Muscle of leg (tissue), 11 donors: ENCODE data around the gene ACTRT3. TPM values are rescaled to one million over a fixed set of nuclear protein-coding genes. Genes with fewer than 3 reads are reported as not detected.

Source experiments
- DNase-seq: peaks from one replicate; pipeline ENCODE4 v3.0.0; 2013
- H3K27ac ChIP-seq: one replicate; pipeline ENCODE4 v1.5.1; 2013; ENCODE audit warnings: mild to moderate bottlenecking, low read length, control low read depth
- H3K27me3 ChIP-seq: one replicate; pipeline ENCODE4 v1.6.1; 2013; ENCODE audit warnings: low read length; ENCODE audit not compliant: control insufficient read depth, insufficient read depth
- H3K36me3 ChIP-seq: one replicate; pipeline ENCODE4 v1.6.1; 2013; ENCODE audit warnings: low read length; ENCODE audit not compliant: control insufficient read depth, insufficient read depth
- H3K4me1 ChIP-seq: one replicate; pipeline ENCODE4 v1.6.1; 2013; ENCODE audit warnings: low read length; ENCODE audit not compliant: control insufficient read depth, insufficient read depth
- H3K4me3 ChIP-seq: one replicate; pipeline ENCODE4 v1.5.1; 2013; ENCODE audit warnings: low read length, control low read depth
- H3K9me3 ChIP-seq: replicated peaks from 2 replicates; pipeline ENCODE4 v1.6.1; 2013; ENCODE audit warnings: low read depth, low read length; ENCODE audit not compliant: control insufficient read depth
- WGBS: methylation state at CpG from one replicate; pipeline ENCODE4 v1.1.5; 2013; ENCODE audit warnings: missing lambda C conversion rate; ENCODE audit not compliant: insufficient coverage; 5-methylcytosine and 5-hydroxymethylcytosine counted together
- polyA plus RNA-seq, 8 donors: library from polyadenylated mRNA; unstranded; fragments of 120-200 nt; gene quantifications; one replicate each; pipeline versions ENCODE4 v1.2.1 to v1.2.3, GENCODE V29; 2013; ENCODE audit warnings: inconsistent platforms in 1 of 8, low replicate concordance in 1 of 8; ENCODE audit not compliant: insufficient read length in 8 of 8, insufficient read depth in 1 of 8
- total RNA-seq: library from RNA; stranded (reverse); fragments of 120-200 nt; gene quantifications from one replicate; pipeline ENCODE4 v1.2.4, GENCODE V29; 2013

The ACTRT3 gene
- total and polyA plus RNA-seq, 9 donors: 2.0 to 4.1 (median 3.2) TPM

DNA sequence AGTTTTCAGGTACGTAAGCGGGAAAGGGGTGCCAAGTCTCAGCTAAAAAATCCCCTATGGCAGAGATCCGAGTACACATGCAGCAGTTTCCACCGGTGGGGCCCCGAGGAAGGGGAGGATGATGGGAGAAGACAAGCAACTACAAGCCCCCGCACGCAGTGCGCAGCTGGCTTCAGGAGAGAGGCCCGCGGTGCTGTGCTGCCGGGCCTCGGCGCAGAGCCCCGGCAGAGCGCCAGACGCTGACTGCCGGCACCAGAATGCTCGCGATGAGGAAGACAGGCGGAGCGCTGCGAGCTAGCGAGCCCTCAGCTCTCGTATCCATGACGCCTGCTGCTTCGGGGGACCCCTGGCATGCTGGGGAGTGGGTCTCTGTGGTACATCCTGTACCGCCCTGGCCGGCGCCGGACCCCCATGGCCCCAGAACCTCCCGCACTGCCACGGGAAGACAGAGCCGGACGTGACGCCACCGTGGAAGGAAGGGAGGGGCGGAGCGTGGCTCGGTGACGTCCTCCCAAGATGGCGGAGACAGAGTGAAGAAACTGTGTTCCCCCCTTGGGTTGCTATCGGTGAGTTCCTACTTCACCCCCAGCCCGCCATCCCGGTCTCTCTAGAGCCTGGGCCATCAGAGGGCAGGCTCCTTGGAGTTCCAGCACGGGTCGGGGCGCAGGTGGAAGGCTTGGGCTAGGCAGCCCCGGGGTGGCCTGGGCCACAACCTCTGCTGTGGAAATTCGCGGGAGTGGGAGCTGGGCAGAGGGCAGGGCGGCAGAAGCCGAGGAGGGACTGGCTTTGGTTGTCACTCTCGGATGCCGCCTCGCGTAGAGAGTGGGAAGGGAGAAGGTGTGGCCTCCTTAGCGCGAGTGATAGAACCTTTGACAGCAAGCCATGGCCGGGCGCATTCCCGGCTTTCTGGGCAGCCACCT lies 3.8 kb upstream of the ACTRT3 start, which contains the start of gene MYNN:
Gene MYNN, plus strand, starts transcription at position 500 of the 920 bp plus-strand sequence. CDS start 900 bp downstream, outside the sequence.
- Histone ChIP-seq H3K4me3 (peak within 1 kb of the TSS; percentile 96), H3K9me3 (no peaks in the 10 kb centered on the region), H3K4me1 (peaks cover 5% of the 10 kb centered on the region), H3K27me3 (no peaks in the 10 kb centered on the region), H3K36me3 (peaks cover 14% of the 10 kb centered on the region), H3K27ac (peak within 1 kb of the TSS; percentile 99)
- DNase-seq: peak; percentile 97
- WGBS: 0% methylated on average over 42 of the region's 61 CpGs

DNA sequence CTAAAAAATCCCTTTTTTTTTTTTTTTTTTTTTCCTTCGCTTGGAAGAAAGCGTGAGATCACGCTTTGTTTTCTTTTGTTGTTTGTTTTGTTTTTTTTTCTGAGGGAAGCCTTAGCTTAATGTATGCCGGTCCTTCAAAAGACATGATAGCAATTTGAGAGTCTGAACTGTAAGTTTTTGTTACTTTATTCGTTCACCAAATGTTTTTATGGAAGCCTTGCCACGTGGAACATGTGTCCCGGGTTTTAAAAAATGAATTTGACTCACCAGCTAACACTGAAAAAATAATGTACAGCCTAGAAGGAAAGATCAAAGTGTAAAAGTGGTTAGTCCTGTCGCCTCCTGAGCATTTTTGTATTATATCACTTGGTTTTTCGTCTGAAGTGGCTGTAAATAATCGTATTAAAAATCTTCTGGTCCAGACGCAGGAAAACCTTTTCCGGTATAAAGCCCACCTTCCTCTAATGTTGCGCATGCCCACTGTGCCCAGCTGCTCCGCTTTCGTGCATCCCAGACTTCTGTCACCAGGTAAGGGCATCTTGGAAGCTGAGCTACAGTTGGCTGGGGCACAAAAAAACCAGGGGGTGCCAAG lies 3.0 kb upstream of the ACTRT3 start:
- H3K36me3 ChIP-seq: peaks cover 11% of the 10 kb centered on the region
- WGBS: 0% methylated on average over 3 of the region's 15 CpGs

DNA sequence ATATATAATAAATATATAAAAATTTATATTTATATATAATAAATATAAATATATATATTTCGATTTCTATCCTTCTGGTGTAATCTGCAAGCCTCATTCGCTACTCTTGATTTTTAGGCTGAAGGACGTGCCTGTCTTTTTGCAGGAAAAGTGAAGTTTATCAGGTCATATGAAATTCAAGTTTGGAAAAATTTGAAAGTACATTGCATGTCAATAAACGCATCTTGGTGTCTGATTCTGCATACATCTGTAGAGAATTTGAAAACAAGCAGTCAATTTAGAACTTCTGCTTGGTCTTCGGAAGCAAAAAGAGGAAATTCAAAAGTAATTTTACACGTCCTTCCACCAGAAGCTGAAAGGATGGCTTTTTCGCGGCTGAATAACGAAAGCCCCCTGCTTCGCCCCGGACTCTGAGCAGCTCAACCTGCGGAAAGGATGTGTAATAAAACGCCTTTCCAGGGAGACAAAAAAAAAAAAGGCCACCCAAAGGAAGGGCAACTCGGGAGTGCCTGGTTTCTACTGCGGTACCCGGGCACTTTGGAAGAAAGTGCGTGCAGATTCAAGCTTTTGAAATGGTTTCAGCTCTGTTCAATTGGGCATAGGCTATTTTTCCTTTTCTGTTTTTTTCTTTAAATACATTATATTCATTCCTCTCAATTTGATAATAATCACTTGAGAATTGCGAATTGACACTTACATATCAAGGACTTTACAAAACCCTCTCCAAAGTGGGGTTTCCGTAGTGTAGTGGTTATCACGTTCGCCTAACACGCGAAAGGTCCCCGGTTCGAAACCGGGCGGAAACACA lies 2.3 kb upstream of the ACTRT3 start:
- Histone ChIP-seq H3K4me3 (peak overlapping the region; percentile 96), H3K4me1 (peaks cover 5% of the 10 kb centered on the region), H3K9me3 (no peaks in the 10 kb centered on the region), H3K36me3 (peaks cover 8% of the 10 kb centered on the region), H3K27ac (peak overlapping the region; percentile 99), H3K27me3 (no peaks in the 10 kb centered on the region)
- DNase-seq: peak; percentile 94
- WGBS: 0% methylated on average over 9 of the region's 27 CpGs

More for the DNA sequence above, 3.0 kb upstream of the ACTRT3 start:
- peak; percentile 94 for DNase-seq
- Histone ChIP-seq H3K4me3 (peak overlapping the region; percentile 96), H3K27me3 (no peaks in the 10 kb centered on the region), H3K27ac (peak overlapping the region; percentile 99), H3K9me3 (no peaks in the 10 kb centered on the region), H3K4me1 (peaks cover 5% of the 10 kb centered on the region)

- H3K27me3 ChIP-seq: no peaks in the 10 kb centered on the region
- H3K4me1 ChIP-seq: peaks cover 9% of the 10 kb centered on the region
- 1% methylated on average over 20 of the region's 42 CpGs for WGBS
- peak within 1 kb of the TSS; percentile 93 for H3K4me3 ChIP-seq
- H3K9me3 ChIP-seq: peaks cover 2% of the 10 kb centered on the region
- peak; percentile 99 for DNase-seq
- H3K36me3 ChIP-seq: no peaks in the 10 kb centered on the region
- peak within 1 kb of the TSS; percentile 98 for H3K27ac ChIP-seq
Observed at GRCh38 chr3:169764882-169765612, 4.3 kb downstream of the ACTRT3 start, which contains the start of gene TERC. TERC (minus strand) TSS chr3:169765060.

GRCh38 chr3:169764312-169764881 lies 5.0 kb downstream of the ACTRT3 start:
- WGBS: 0% methylated on average over 39 of the region's 46 CpGs

GRCh38 chr3:169760479-169760878 lies 8.9 kb downstream of the ACTRT3 start:
- DNase-seq: no peak
- Histone ChIP-seq H3K27ac (no peak overlapping the region), H3K27me3 (no peaks in the 10 kb centered on the region), H3K9me3 (peaks cover 2% of the 10 kb centered on the region), H3K4me1 (peaks cover 9% of the 10 kb centered on the region), H3K4me3 (no peak overlapping the region), H3K36me3 (no peaks in the 10 kb centered on the region)
- WGBS: 55% methylated on average over 2 of the region's 4 CpGs

More at GRCh38 chr3:169764312-169764881, 5.0 kb downstream of the ACTRT3 start:
- Histone ChIP-seq H3K27me3 (no peaks in the 10 kb centered on the region), H3K9me3 (peaks cover 2% of the 10 kb centered on the region), H3K36me3 (no peaks in the 10 kb centered on the region), H3K4me1 (peaks cover 9% of the 10 kb centered on the region), H3K27ac (peak overlapping the region; percentile 98), H3K4me3 (peak overlapping the region; percentile 93)
- peak; percentile 80 for DNase-seq

- no peak for DNase-seq
- Histone ChIP-seq H3K36me3 (no peaks in the 10 kb centered on the region), H3K27ac (no peak overlapping the region), H3K4me1 (peaks cover 4% of the 10 kb centered on the region), H3K4me3 (no peak overlapping the region), H3K9me3 (peaks cover 2% of the 10 kb centered on the region), H3K27me3 (no peaks in the 10 kb centered on the region)
- 67% methylated on average over 1 of the region's 2 CpGs for WGBS
Observed at GRCh38 chr3:169759256-169759655, 10.1 kb downstream of the ACTRT3 start.

DNA sequence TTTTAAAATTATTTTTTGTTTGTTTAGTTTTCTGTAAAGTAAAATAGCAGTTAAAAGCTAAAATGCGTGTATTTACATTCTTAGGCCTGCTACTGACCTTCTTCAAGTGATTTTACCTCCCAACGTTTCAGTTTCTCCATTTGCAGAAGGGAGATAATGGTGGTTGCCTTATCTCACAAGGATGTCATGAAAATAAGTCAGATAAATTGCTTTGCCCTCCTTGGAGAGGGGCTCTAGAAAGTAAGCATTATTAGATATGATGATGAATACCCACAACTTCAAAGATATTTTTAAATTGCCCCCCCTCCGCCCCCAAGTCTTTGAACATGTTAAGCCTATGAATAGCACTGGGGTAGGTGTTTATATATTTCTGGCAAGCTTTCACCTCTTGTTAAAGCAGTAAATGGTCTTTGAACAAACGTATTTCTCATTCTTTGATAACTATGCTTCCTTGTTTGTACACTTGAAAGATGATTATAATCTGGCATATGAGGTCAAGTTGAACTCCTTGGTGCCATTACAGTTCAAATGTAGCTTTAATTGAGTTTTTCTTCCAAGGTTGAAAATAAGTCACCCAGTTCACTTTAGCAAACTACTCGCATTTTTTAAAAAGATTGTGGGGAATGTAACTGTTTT lies 10.9 kb downstream of the ACTRT3 start:
- Histone ChIP-seq H3K27me3 (no peaks in the 10 kb centered on the region), H3K4me3 (no peak overlapping the region), H3K9me3 (peaks cover 2% of the 10 kb centered on the region), H3K4me1 (no peaks in the 10 kb centered on the region), H3K36me3 (no peaks in the 10 kb centered on the region), H3K27ac (no peak overlapping the region)
- no peak for DNase-seq
- WGBS: 80% methylated on average over 1 of the region's 5 CpGs

- no CpG with 5 or more reads among the region's 2 CpGs for WGBS
- no peak overlapping the region for H3K4me3 ChIP-seq
- no peaks in the 10 kb centered on the region for H3K9me3 ChIP-seq
- H3K27ac ChIP-seq: no peak overlapping the region
- no peaks in the 10 kb centered on the region for H3K27me3 ChIP-seq
- no peaks in the 10 kb centered on the region for H3K4me1 ChIP-seq
- no peaks in the 10 kb centered on the region for H3K36me3 ChIP-seq
- no peak for DNase-seq
Observed at GRCh38 chr3:169755488-169755887, 13.9 kb downstream of the ACTRT3 start.
